HG02840 (cell line): Measurements from ENCODE around the gene CNNM4.

Experiments used
- ATAC-seq: cut with Tn5 transposase; IDR thresholded peaks from one replicate; pipeline ENCODE4 v1.9.1; 2021; ENCODE audit warnings: mild to moderate bottlenecking, moderate library complexity, moderate number of reproducible peaks; ENCODE audit not compliant: unreplicated experiment, low FRiP score

The CNNM4 gene

DNA sequence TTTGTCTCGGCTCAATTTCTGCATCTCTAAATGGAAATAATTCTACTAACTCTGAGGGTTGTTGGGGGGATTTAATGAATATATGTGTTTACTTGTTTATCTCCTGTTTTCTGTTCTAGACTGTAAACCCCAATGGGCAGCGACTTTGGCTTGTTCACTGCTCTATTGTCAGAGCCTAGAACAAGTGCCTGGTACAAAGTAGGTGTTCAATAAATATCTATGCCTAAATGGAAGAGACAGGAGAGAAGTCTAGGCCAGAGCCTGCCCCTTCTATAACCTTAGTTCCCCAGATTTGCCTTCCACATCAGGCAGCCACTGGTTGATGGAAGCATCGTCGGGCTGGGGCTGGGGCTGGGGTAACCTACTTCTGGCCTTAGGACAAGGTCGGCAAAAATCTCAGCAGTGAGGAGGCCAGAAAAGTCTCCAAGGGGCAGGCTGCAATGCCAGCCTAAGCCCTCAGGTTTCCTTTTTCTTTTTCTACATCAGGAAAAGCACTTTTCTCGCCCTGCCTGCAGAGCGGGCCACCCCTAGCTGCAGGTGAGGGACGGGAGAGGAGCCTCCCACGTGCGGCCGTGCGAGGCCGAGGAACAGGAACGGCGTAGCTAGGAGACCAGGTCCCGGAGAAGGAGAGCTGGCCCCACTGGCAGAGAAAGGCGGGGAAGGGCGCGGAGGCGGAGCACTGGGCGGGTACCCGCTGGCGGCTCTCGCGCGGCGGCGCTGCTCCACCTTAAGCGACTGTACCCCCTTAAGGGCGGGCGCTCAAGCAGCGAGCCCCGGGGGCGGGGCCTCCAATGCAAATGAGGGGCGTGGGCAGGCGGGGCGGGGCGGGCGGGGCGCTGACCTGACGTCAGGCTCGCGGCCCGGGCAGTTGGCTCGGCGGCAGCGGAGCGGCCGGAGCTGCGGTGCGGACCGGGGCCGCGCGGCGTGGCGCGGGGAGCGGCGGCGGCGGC is at the start of gene CNNM4:
CNNM4 (plus strand) TSS at position 867 of the 950 bp plus-strand sequence. CDS start 98 bp downstream, outside the sequence.
- ATAC-seq, result peak; percentile 67

DNA sequence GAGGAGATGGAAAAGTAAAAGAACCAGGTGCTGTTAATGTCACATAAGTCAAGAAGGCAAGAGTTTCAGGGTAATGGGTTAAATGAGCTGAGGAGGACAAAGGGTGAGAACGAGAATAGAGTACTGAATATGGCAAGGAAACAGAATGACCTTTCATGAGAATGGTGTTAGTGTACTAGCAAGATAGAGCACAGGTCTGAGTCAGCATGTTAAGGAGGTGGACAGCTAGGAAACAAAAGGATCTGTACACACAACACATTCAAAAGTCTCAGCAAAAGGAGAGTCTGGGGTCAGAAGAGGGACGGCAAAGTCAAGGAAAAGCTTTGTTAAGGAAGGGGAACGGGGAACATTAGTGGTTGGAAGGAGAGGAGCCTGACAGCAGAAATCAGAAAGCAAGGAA is 49.7 kb upstream of the CNNM4 start:
- no peak for ATAC-seq

DNA sequence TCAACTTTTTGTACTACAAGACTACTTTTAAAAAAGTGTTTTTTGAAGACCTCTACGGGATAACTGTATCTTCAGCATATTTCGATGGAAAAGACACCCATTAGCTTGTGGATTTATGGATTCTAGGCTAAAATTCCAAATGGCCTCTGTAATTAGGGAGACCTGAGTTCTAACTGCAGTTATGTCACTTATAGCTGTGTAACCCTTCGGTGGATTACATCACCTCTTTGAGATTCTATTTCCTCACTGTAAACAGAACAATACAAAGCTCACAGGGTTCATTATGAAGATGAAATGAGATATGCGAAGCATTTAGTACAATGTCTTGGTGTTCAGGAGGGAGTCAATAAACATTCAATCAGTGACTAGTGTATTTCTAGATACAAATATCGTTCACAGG is 45.0 kb upstream of the CNNM4 start:
- no peak for ATAC-seq

DNA sequence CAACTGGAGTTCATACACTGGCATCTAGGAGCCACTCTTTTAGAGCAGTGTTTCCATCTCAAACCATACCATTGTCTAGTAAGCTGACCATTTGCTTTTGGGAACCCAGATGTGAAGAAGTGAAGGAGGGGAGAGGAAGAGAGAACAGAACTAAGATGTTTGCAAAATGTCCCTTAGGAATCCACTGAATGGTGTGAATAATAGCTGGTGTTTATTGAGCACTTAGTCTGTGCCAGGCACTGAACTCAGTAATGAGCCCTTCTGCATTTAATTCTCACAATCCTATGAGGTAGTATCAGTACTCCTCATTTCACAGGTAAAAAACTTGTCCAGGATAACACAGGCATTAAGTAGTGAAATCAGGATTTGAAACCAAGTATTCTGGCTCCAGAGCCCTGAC is 44.3 kb upstream of the CNNM4 start:
- no peak for ATAC-seq

DNA sequence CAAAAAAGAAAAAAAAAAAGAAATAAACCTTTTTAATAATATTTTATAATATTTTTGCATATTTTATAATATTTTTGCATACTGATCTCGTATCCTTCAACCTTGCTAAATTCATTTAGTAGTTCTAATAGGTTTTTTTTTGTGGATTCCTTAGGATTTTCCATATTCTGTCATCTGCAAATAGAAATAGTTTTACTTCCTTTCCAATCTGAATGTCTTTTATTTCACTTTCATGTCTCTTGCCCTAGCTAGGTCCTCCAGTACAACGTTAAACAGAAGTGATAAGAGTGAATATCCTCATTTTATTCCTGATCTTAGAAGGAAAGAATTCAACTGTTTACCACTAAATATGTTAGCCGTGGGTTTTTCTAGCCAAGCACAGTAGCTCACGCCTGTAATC is 34.6 kb upstream of the CNNM4 start:
- ATAC-seq, result no peak

DNA sequence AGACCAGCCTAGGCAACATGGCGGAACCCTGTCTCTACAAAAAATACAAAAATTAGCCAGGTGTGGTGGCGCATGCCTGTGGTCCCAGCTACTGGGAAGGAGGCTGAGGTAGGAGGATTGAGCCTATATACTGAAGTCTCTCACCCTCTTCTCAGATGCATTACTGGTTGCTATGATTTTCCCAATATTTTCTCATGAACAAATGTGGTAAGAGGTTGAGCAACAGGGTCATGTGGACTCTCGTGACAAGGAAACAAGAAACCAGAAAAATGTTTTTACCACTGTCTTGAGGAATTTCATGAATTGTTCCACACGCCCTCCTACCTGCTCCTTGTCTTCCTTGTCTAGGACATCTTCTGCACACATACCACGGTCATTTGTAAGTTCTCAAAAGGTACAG is 33.3 kb upstream of the CNNM4 start:
- no peak for ATAC-seq

DNA sequence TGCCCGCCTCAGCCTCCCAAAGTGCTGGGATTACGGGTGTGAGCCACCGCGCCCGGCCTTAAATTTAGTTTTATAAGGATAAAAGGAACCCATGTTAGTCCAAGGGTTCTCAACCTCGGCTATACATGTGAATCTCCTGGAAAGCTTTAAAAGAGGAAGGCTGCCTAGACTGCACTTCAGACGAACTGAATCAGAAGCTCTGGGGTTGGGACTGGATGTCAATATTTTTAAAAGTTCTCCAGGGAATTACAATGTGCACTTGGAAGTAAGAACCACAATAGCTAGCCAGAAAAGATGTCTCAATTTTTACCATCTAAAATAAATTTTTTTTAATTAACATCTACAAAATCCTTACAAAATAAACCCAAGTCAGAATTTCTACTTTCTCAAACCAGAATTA is 31.0 kb upstream of the CNNM4 start:
- ATAC-seq, result no peak

DNA sequence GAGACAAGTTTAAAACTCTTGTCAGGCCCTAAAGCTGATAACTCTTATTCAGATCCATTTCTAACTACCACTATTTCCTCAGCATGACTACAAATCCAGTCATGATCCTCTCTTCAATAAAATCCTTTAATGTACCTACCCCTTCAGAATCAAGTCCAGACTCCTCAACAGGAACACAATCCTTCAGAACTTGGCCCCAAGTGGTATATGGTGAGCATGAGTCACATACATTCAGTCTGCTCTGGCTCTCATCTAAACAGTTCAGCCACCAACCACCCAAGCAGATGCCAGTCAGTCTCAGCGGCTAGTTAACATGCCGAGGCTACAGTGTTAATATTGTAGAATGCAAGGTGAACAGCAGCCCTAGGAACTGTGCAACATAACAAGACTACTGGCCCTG is 30.5 kb upstream of the CNNM4 start:
- no peak for ATAC-seq

DNA sequence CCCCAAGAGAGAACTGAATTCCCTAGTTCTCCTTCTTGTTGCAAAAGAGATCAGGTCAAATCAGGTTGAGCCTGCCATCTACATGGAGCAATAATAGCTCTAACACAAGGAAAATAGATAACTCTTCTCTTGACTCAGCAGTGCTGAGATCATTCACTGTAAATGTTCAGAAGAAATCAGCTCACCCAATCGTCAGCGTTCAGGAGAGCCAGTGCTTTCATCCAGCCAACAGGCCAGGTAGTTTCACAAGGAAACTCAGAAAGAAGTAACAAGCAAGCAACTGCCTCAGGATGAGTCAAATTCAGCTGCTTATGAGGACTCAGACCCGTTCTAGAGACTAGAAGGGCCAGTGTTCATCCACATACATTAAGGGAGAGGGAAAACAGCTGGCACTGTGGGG is 26.8 kb upstream of the CNNM4 start:
- ATAC-seq, result no peak

DNA sequence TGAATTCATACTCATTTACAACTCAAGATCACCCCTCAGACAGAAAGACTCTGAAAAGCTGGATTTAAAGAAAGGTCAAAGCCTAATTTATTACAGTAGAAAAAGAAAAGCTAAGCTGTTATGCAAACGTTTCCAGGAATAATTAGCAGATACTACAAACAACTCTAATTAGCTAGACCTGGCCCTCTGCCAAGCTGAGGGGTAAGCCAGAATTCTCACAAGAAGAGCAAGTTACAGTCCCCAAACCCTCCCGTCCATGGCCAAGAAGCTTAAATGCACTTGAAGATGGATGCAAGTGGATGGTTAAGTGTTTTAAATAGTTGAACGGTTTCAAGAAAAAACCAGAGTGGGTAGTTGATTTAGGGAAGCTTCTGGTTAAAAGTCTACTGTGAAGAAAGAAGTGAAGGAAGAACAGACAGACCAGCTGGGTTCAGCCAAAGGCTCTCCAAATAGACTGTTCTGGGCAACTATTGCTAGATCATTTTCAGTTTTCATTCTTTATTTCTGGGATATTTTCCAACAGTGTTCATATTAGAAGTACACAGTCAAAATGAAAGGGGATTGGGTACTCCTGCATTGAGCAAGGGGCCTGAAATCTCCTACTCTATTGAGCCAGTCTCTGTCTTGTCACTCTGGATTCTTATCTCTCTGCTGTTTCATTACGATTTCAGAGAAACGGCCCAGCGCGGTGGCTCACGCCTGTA is 25.7 kb upstream of the CNNM4 start:
- ATAC-seq, result no peak

DNA sequence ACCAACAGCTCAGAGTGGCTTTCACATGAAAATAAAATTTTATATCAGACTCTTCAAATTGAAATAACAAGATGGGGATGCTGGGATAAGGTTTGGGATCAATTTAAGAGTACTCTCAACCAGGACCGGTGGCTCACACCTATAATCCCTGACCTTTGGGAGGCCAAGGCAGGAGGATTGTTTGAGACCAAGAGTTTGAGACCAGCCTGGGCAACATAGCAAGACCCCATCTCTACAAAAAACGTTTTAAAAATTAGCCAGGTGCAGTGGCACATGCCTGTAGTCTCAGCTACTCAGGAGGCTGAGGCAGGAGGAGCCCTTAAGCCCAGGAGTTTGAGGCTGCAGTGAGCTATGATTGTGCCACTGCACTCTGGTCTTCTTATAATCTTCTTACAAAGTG is 23.5 kb upstream of the CNNM4 start:
- no peak for ATAC-seq

DNA sequence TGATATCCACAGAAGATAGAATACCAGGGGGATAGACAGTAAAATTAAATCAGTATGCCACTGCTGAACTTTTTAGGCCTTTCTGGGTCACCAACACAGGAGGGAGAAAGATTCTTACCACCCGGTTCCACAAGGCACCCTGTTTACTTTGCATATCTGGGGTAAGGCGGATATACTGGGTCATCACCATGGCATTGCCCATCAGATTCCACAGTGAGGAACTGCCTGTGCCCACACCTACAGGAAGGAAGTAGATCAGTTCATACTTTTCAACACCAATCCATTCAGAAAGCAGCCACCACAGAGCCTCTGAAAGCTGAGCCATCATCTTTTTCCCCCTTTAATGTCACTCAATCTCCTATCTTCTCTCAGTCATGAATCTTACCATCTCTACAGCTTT is 22.9 kb upstream of the CNNM4 start:
- ATAC-seq, result no peak

DNA sequence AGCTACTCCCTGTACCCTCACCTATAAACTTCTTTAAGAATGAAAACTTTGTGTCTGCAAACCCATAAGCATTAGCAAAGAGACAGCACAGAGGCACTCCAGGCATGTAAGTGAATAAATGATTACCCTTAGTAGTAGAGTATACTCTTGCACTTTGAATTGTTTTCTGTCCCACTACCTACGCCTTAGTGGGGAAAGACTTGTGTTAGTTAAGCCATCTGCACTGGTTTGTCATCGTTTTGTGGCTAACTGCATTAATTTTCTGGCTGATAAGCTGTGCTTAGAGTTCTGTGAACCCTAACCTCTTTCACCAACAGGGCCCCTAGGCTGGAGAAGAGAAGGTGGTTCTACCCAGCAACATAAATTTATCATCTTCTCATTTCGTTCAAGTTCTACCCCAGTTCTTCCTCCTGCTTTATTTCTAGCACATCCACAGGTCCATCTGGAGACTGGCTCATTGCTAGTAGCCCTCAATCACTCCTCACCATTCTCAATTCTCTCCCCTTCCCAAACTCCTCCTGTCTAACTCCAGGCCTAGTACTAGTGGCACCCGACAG is 21.5 kb upstream of the CNNM4 start:
- no peak for ATAC-seq

DNA sequence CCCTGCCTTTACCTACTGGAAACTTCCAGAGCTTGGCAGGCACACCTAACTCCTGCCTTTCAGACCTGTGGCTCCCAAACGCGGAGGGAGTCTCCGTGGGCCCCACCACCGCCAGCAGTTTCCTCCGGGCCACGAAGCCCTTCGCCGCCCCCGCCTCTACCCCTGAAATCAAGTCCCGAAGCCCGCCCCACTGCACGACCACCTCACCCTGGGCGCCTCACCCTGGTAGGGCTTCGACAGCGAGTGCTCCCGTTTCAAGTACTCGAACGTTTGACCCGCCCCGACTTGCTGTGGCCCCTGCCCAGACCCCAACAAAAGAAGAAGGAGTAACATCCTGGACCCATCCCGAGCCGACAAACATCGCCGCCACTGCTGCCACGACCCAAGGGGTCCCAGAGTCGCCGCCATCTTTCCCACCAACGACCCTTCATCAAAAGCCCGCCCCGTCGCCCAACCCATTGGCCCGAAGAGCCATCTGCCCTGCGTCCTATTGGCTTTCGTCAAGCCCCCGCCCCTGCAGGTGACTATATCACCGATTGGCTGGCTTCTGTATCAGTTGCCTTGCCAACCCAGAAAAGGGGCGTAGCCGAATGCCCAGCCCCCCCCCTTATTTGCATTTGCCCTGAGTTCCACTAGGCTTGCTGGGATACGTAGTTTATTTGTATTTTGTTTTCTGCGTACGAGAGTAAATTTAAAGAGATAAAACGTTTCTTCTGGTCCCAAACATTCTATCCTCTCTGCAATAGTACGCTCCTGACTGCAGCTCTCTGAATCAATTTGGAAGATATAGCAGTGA is 20.9 kb upstream of the CNNM4 start, which contains the start of gene LMAN2L:
LMAN2L (minus strand) TSS at position 432 of the 796 bp plus-strand sequence; CDS start at position 408, 24 bp downstream.
- ATAC-seq, result peak; percentile 99

DNA sequence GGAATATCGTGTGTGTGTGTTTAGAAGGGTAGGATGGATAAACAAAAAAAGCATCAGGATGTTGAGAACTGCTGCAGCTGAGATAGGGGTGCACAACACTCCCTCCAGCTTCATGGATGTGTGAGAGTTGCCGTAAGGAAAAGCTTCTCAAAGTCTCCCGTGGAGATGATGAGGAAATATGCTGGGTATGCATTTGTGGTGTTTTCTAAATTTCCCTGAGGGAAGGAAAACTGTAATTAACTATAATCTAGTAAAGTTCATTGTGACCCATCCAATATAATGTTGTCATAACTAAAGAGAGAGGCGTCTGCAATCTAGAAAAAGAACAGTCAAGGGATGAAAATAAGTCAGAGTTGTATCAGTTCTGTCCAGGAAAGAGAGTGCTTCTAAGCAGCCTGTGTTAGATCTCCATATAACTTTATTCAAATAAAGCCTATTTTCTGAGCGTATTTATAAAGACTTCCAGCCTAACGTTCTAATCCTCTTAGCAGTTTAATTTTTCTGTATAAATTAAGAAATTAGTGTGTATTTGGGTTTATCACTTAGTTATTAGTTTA is 13.6 kb upstream of the CNNM4 start:
- ATAC-seq, result no peak

DNA sequence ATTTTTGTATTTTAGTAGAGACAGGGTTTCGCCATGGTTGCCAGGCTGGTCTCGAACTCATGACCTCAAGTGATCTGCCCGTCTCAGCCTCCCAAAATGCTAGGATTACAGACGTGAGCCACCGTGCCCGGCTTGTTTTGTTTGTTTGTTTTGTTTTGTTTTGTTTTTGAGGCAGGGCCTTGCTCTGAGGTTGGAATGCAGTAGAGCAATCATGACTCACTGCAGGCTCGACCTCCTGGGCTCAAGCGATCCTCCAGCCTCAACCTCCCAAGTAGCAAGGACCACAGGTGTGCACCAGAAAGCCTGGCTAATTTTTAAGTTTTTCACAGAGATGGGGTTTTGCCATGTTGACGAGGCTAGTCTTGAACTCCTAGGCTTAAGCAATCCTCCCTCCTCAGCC is 8.9 kb upstream of the CNNM4 start:
- ATAC-seq, result no peak

DNA sequence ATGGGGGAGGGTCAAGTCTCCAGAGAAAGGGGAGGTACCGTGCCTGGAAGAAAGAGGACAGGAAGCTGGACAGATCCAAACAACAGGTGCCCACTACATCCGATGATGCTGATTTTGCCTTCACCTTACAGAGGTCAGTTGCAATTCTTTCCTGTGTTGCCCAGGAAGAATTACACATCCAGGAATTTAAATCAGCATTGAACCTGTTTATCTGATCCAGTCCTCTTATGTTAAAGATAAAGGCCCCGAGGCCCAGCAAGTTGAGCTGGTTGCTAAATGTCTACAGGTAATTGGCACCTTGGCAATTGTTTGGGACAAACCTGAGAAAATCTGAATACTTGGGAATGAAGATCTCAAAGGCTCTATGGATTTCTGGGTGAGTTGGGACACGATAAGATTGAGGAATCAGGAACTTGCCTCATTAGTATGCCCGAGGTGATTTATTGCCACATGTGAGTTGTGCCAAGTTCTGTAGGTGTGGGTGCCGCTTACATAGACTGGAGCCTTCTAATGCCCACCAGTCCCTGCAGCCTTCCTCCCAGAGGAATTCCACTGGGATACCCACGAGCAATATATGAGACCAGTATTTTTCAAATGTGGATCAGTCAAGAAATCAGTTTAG is 6.9 kb upstream of the CNNM4 start:
- ATAC-seq, result no peak

DNA sequence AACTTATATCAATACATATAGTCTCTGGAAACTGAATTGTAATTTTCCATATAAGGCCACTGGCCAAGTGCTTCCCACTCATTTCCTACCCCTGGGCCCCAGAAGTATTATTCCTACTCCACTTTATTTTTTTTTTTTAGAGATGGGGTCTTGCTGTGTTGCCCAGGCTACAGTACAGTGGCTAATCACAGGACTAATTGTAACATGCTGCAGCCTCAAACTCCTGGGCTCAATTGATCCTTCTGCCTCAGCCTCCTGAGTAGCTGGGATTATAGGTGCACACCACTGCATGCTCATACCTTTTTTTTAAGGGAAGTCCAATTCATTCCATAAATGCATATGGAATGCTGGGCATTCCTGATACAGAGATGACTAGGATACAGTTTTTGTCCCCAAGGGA is 6.4 kb upstream of the CNNM4 start:
- no peak for ATAC-seq

DNA sequence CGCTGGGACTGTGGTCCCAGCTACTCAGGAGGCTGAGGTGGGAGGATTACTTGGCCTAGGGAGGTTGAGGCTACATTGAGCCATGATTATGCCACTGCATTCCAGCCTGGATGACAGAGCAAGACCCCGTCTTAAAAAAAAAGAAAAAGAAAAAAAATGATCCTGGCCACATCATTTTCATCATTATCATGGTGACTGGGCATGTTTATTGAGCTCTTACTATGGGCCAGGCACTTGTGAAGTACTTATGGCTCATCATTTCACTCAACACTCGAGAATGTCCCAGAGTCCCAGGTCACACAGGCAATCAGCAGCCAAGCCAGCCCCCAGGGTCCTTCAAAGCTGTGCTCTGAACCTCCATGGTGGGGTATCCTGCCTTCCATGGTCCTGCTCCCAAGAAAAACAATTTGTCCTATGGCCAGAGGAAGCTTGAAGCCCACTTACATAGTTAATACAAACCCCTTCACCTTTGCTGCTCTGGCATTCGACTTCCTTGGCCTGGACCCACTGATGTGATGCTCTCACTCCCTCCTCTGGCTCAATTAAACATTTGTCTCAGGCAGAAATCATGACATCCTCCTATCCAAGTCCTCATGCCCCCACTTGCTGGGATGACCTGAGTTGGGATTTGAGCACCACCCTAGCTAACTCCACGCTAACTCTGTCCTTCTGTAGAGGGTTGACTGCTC is 3.8 kb upstream of the CNNM4 start:
- ATAC-seq, result no peak
